Mesodermal cell (in vitro differentiated cells): ENCODE data around the gene PLPPR2.
"Not testable (repeated sequence)": the region's sequence is repeated elsewhere in the genome, so short reads cannot be mapped to it uniquely, and the experiment has no call there.

ENCODE experiments used
- H3K27ac ChIP-seq: 2 replicates; pipeline ENCODE4 v1.7.0; 2013; ENCODE audit warnings: mild to moderate bottlenecking, low read depth, low read length, moderate library complexity; ENCODE audit not compliant: severe bottlenecking
- H3K36me3 ChIP-seq: 2 replicates; pipeline ENCODE4 v1.7.1; 2013; ENCODE audit warnings: mild to moderate bottlenecking, low read length, moderate library complexity; ENCODE audit not compliant: control insufficient read depth, insufficient read depth
- H3K4me1 ChIP-seq: one replicate; pipeline ENCODE4 v1.7.1; 2013; ENCODE audit warnings: mild to moderate bottlenecking, low read length; ENCODE audit not compliant: insufficient read depth, control insufficient read depth, poor library complexity, severe bottlenecking
- H3K4me3 ChIP-seq: 2 replicates; pipeline ENCODE4 v1.7.0; 2013; ENCODE audit warnings: low read length, control low read depth, mild to moderate bottlenecking; ENCODE audit not compliant: insufficient read depth, poor library complexity, severe bottlenecking; ENCODE audit errors: extremely low read depth
- H3K9me3 ChIP-seq: 2 replicates; pipeline ENCODE4 v1.7.1; 2013; ENCODE audit warnings: mild to moderate bottlenecking, low read length, moderate library complexity; ENCODE audit not compliant: control insufficient read depth
- WGBS, 2 experiments: methylation state at CpG; one replicate each; pipeline ENCODE4 v1.1.5; 2013; ENCODE audit warnings: missing lambda C conversion rate in 2 of 2; ENCODE audit not compliant: insufficient coverage in 2 of 2; 5-methylcytosine and 5-hydroxymethylcytosine counted together

PLPPR2 gene

DNA sequence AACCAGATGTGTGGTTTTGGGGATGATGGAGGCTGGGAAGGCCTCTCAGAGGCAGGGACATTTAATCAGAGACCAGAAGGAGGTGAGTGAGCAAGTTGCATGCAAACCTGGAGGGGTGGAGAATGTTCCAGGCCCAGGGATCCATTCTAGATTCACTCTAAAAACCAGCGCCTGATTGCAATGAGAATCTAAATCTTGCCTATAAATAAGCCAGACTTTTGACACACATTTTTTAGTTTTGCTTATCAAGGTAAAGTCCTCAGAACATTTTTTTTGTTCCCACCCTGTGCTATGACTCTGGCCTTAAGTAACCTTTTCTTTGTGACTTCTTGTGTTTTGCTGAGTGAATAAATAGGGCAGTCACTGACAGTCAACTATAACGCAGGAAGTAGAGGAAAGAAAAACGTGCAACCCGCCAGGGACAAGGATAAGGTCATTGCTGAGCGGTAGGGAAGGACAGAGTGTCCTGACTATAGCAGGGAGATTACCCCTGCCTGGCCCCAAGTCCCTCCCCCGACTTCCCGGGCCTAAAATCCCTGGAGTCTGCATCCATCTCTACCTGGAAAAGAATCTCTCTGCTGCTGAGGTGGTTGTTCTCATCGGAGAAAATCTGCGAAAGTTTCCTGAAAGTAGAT, 49.5 kb downstream of the PLPPR2 start:
- Histone ChIP-seq H3K9me3 (no peaks in the 10 kb centered on the region), H3K36me3 (no peaks in the 10 kb centered on the region), H3K27ac (no peak overlapping the region), H3K4me1 (no peaks in the 10 kb centered on the region), H3K4me3 (no peak overlapping the region)
- 74 to 85% methylated on average over 8 to 9 of the region's 9 CpGs for WGBS, 2 experiments

DNA sequence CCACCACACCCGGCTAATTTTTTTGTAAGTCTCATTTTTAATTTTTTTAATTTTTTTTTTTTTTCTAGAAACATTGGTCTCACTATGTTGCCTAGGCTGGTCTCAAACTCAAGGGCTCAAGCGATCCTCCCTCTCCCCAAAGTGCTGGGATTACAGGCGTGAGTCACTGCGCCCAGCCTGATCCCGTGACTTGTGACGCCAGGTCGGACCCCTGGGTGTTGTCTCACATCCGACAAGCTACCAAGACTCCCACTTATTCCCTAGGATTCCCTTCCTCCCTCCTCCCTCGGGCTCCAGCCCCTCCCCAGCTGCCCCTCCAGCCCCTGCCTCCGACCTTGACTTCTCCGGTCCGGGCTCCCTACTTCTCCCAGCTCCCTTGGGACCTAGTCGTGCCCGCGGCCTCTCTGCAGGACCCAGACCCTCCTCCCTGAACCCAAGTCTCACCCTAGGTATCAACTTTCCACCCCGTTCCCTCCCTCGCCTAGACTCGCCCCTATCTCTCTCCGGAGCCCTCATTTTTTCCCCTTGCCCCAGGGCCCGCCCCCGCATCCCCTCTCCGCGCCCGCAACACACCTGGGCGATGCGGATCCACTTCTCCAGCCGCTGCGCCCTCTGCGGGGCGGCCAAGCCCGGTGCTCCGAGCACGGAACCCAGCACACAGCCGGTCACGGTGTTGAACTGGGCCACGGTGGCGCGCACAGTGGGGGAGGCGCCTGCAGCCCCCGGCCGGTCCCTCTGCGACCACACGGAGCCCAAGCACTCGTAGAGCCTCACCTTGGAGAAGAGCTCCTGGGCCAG, 50.8 kb downstream of the PLPPR2 start:
- no peak overlapping the region for H3K4me3 ChIP-seq
- WGBS, 2 experiments, result 34 to 46% methylated on average over 27 to 43 of the region's 44 CpGs
- no peak overlapping the region for H3K27ac ChIP-seq
- no peaks in the 10 kb centered on the region for H3K4me1 ChIP-seq
- H3K36me3 ChIP-seq, result no peaks in the 10 kb centered on the region
- H3K9me3 ChIP-seq, result no peaks in the 10 kb centered on the region

DNA sequence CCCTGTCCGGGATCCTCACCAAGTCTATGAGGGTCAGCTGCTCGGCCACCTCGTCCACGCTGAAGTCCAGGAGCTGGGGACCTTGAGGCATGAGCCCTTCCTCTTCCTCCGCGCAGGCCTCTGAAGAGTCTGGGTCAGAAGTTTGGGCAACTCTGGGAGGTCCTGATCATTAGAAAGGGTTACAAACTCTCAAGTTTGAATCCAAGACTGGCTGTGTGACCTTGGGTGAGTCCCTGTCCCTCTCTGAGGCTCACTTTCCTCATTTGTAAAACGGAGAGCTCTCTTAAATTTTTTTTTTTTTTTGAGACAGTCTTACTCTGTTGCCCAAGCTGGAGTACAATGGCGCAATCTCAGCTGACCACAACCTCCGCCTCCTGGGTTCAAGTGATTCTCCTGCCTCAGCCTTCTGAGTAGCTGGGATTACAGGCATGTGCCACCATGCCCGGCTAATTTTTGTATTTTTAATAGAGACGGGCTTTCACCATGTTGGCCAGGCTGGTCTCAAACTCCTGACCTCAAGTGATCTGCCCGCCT, 51.5 kb downstream of the PLPPR2 start:
- not testable (repeated sequence) for H3K27ac ChIP-seq, H3K9me3 ChIP-seq, H3K4me1 ChIP-seq, H3K4me3 ChIP-seq, H3K36me3 ChIP-seq
- WGBS, 2 experiments, result 66 to 91% methylated on average over 10 to 11 of the region's 12 CpGs

DNA sequence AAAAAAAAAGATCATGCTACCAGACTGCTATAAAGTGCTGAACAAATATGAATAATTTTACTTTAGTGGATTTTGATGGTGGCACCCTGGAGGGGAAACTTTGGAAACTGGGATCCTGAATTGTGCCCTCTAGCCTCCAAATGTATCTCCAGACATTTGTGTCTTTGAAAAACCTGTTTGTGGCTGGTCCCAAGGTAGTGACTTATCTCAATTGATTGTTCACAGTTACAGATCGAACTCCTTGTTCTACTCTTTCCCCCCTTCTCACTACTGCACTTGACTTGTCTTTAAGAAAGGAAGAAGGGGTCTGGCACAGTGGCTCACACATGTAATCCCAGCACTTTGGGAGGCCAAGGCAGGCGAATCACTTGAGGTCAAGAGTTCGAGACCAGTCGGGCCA, 53.4 kb downstream of the PLPPR2 start:
- Histone ChIP-seq H3K4me3 (no peak overlapping the region), H3K4me1 (no peaks in the 10 kb centered on the region), H3K36me3 (no peaks in the 10 kb centered on the region), H3K9me3 (no peaks in the 10 kb centered on the region), H3K27ac (no peak overlapping the region)
- 86 to 90% methylated on average over 2 to 3 of the region's 4 CpGs for WGBS, 2 experiments

DNA sequence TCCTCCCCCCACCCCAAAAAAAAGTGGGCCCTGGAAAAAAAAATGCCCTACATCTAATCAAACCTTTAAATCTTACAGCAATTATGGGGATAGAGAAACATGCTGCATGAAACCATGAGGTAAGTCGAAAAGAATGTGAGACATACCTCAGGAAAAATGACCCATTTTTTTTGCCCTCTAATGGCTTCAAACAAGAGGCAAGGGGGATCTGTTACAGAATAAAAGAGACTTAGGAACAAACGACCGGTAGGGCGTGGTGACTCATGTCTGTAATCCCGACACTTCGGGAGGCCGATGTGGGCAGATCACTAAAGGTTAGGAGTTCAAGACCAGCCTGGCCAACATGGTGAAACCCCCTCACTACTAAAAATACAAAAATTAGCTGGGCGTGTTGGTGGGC, 55.5 kb downstream of the PLPPR2 start:
- Histone ChIP-seq H3K4me1 (no peaks in the 10 kb centered on the region), H3K27ac (no peak overlapping the region), H3K4me3 (no peak overlapping the region), H3K9me3 (no peaks in the 10 kb centered on the region), H3K36me3 (no peaks in the 10 kb centered on the region)
- WGBS, 2 experiments, result 64 to 82% methylated on average over 1 to 7 of the region's 8 CpGs

DNA sequence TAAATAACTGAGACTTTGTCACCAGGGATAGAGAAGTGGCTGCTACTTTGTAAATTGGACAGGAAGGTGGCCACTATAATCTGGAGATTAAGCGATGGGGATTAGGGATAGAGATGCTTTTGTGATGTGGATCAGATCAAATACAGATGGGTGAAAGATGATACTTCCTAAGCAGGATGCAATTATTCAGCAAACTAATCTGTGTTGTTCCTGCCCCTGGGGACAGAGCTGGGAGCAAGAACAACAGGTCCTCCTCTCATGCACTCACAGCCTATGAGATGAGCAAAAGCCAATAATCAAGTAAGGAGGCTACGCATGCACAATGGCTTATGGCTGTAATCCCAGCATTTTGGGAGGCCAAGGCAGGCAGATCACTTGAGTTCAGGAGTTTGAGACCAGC, 59.3 kb downstream of the PLPPR2 start:
- H3K36me3 ChIP-seq, result no peaks in the 10 kb centered on the region
- peaks cover 4% of the 10 kb centered on the region for H3K4me1 ChIP-seq
- no peak overlapping the region for H3K27ac ChIP-seq
- 91 to 100% methylated on average over 1 to 2 of the region's 2 CpGs for WGBS, 2 experiments
- H3K4me3 ChIP-seq, result no peak overlapping the region
- no peaks in the 10 kb centered on the region for H3K9me3 ChIP-seq
